GM13977 (cell line): ENCODE results near the gene CPAMD8.

Experiments
- DNase-seq: peaks from one replicate; pipeline ENCODE4 v3.0.0; 2012; ENCODE audit warnings: low spot score
- CTCF ChIP-seq: IDR thresholded peaks from 2 replicates; pipeline ENCODE4 v1.5.1; 2012; ENCODE audit warnings: mild to moderate bottlenecking, control low read depth; ENCODE audit not compliant: insufficient read depth; ENCODE audit errors: extremely low read depth, missing control alignments
- in situ Hi-C: fragments of 300-500 bp; cut with MboI; formaldehyde crosslinking; loops from one replicate; pipeline ENCODE4 v1.12.0; 2022; ENCODE audit warnings: low sequenced_read_pairs, low pct_unique_long_range_greater_than_20kb, mixed read lengths, inconsistent platforms; ENCODE audit not compliant: unreplicated experiment

CPAMD8 gene

DNA sequence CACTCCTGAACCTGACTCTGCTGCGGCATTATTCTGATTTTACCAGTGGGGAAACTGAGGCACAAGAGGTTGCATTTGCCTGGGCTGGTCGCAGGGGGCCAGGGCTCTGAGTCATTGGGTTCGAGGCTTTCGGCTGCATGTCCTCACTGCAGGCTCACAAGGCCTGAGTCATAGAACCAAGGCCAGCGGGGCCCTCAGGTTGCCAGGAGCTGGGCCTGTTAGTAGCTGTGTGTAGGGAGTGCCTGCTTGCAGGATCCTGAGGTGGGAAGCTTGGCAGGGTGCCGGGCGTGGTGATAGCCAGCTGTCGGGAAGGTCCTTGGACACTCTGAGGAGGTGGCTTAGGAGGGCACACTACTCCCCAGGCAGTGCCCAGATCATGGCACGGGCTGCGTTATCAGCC is 159.4 kb downstream of the CPAMD8 start:
- in situ Hi-C loops, result no loop called here
- TF ChIP-seq CTCF, result no peak
- no peak for DNase-seq

GRCh38 chr19:16862826-16863415 is 163.7 kb downstream of the CPAMD8 start:
- in situ Hi-C loops, result no loop called here
- DNase-seq, result no peak
- TF ChIP-seq CTCF, result no peak

- no peak for TF ChIP-seq CTCF
- in situ Hi-C loops, result no loop called here
- DNase-seq, result no peak
Observed at GRCh38 chr19:16861834-16862233, 164.8 kb downstream of the CPAMD8 start.

DNA sequence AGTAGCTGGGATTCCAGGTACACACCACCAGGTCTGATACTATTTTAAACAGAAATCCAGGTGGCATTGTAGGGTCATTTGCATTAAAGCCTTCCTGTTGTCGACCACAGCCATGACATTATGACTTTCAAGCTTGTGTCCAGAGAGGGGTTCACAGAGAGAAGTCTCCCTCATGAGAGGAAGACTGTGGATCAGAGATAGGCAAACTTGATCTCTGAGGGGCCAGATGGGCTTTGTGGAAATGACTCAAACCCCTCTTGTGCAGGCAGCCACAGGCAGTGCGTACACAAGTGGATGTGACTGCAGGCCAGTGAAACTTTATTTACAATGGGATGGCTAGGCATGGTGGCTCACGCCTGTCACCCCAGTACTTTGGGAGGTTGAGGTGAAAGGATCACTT is 165.6 kb downstream of the CPAMD8 start:
- in situ Hi-C loops, result no loop called here
- DNase-seq, result no peak
- no peak for TF ChIP-seq CTCF

DNA sequence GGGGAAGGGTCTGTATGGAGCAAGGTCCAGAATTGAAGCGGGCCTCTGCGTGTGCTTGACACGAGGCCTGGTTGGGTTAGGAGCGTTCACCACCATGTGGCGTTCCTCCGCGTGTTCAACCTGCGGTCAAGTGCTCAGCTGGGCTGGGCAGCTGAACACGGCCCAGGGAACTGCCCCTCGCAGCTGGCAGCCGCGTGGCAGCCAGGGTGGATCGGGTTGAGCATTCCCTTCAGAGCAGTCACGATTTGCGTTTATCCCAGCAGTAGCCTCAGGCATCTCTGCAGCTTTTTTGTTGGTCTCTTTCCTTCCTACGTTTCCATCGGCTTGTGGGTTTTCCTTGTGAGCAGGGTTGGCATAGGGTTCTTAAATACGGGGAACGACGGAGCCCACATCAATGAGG is 166.5 kb downstream of the CPAMD8 start:
- no peak for DNase-seq
- in situ Hi-C loops, result no loop called here

GRCh38 chr19:16859626-16860025 is 167.0 kb downstream of the CPAMD8 start:
- DNase-seq, result no peak
- no peak for TF ChIP-seq CTCF
- in situ Hi-C loops, result no loop called here

More for the DNA sequence above, 166.5 kb downstream of the CPAMD8 start:
- no peak for TF ChIP-seq CTCF

DNA sequence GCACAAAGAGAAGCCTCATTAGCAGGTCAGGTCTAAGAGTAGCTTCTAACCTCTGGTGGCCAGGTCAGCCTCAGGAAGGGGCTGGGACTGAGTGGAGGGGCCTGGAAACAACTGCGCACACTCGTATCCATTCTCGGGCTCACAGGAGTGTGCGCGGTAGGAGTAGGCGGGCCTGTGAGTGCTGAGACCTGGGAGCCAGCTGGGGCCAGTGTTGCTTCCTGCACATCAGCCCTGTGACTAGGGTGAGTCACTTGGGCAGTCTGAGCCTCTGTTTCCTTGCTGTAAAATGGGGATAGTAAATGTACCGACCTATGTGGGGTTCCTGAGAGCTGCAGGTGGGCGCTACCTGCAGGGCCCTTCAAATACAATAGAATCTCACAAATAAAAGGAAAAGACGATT is 170.5 kb downstream of the CPAMD8 start:
- no peak for TF ChIP-seq CTCF
- no peak for DNase-seq
- in situ Hi-C loops, result no loop called here
